ENCODE results near the gene APOBEC4. TPM values are rescaled to one million over a fixed set of nuclear protein-coding genes. Genes with fewer than 3 reads are reported as not detected.
A peak's percentile ranks its signal among the peaks of the same experiment; 100 is the strongest.

Gene APOBEC4
- total RNA-seq, 1 donor from 2014 or later = not detected

- Mint-ChIP-seq H3K4me1 (peaks cover 35% of the 10 kb centered on the region), H3K27me3 (no peaks in the 10 kb centered on the region), H3K36me3 (ENCODE audit: low read depth) (no peaks in the 10 kb centered on the region), H3K9me3 (no peaks in the 10 kb centered on the region), H3K4me3 (no peak overlapping the region), H3K27ac (no peak overlapping the region)
- no peak for DNase-seq
- intact Hi-C loops (cut with micrococcal nuclease) = loop anchor here (1.0 to 10.0 kb wide), 4 partner anchors 31 to 570 kb away; partner anchors contain the start of gene TSEN15
Observed at GRCh38 chr1:183654706-183655105, 1.6 kb upstream of the APOBEC4 start.

GRCh38 chr1:183653876-183654451 is 848 bp upstream of the APOBEC4 start:
- Mint-ChIP-seq H3K27me3 (no peaks in the 10 kb centered on the region), H3K36me3 (ENCODE audit: low read depth) (no peaks in the 10 kb centered on the region), H3K4me3 (no peak overlapping the region), H3K4me1 (peaks cover 35% of the 10 kb centered on the region), H3K27ac (peak overlapping the region; percentile 76), H3K9me3 (no peaks in the 10 kb centered on the region)
- intact Hi-C loops (cut with micrococcal nuclease) = loop anchor here (2.0 to 10.0 kb wide), 4 partner anchors 303 to 571 kb away; partner anchors contain the start of gene TSEN15
- DNase-seq = no peak

- DNase-seq = no peak
- Mint-ChIP-seq H3K27ac (peak overlapping the region; percentile 76), H3K27me3 (no peaks in the 10 kb centered on the region), H3K36me3 (ENCODE audit: low read depth) (no peaks in the 10 kb centered on the region), H3K4me3 (no peak overlapping the region), H3K9me3 (no peaks in the 10 kb centered on the region), H3K4me1 (peaks cover 35% of the 10 kb centered on the region)
- intact Hi-C loops (cut with micrococcal nuclease) = loop anchor here (2.0 to 10.0 kb wide), 4 partner anchors 303 to 571 kb away; partner anchors contain the start of gene TSEN15
Observed at GRCh38 chr1:183653462-183653794, 312 bp upstream of the APOBEC4 start.

GRCh38 chr1:183652107-183652506 is 1.0 kb downstream of the APOBEC4 start:
- Mint-ChIP-seq H3K27ac (peak overlapping the region; percentile 93), H3K36me3 (ENCODE audit: low read depth) (no peaks in the 10 kb centered on the region), H3K4me3 (peak overlapping the region; percentile 63), H3K4me1 (peaks cover 35% of the 10 kb centered on the region), H3K9me3 (no peaks in the 10 kb centered on the region), H3K27me3 (no peaks in the 10 kb centered on the region)
- intact Hi-C loops (cut with micrococcal nuclease) = loop anchor here (1.0 to 10.0 kb wide), 5 partner anchors 19 to 573 kb away; partner anchors contain the start of gene TSEN15
- DNase-seq = peak; percentile 73

- Mint-ChIP-seq H3K27ac (peak overlapping the region; percentile 93), H3K36me3 (ENCODE audit: low read depth) (no peaks in the 10 kb centered on the region), H3K27me3 (no peaks in the 10 kb centered on the region), H3K4me3 (peak overlapping the region; percentile 63), H3K4me1 (peaks cover 37% of the 10 kb centered on the region), H3K9me3 (no peaks in the 10 kb centered on the region)
- DNase-seq = no peak
- intact Hi-C loops (cut with micrococcal nuclease) = loop anchor here (1.0 to 10.0 kb wide), 5 partner anchors 18 to 573 kb away; partner anchors contain the start of gene TSEN15
Observed at GRCh38 chr1:183651612-183652011, 1.5 kb downstream of the APOBEC4 start.

GRCh38 chr1:183648042-183648441 is 5.1 kb downstream of the APOBEC4 start:
- DNase-seq = no peak
- Mint-ChIP-seq H3K4me1 (peaks cover 23% of the 10 kb centered on the region), H3K9me3 (no peaks in the 10 kb centered on the region), H3K27me3 (no peaks in the 10 kb centered on the region), H3K4me3 (no peak overlapping the region), H3K27ac (no peak overlapping the region), H3K36me3 (ENCODE audit: low read depth) (no peaks in the 10 kb centered on the region)
- intact Hi-C loops (cut with micrococcal nuclease) = no loop called here

GRCh38 chr1:183646776-183647175 is 6.3 kb downstream of the APOBEC4 start:
- no peaks in the 10 kb centered on the region for H3K27me3 Mint-ChIP-seq
- no peak overlapping the region for H3K4me3 Mint-ChIP-seq
- no peak for DNase-seq
- intact Hi-C loops (cut with micrococcal nuclease) = no loop called here
- H3K36me3 Mint-ChIP-seq (ENCODE audit: low read depth) = no peaks in the 10 kb centered on the region
- no peaks in the 10 kb centered on the region for H3K9me3 Mint-ChIP-seq
- H3K4me1 Mint-ChIP-seq = peaks cover 10% of the 10 kb centered on the region
- H3K27ac Mint-ChIP-seq = no peak overlapping the region

- H3K4me3 Mint-ChIP-seq = no peak overlapping the region
- no peaks in the 10 kb centered on the region for H3K27me3 Mint-ChIP-seq
- H3K36me3 Mint-ChIP-seq (ENCODE audit: low read depth) = no peaks in the 10 kb centered on the region
- DNase-seq = no peak
- intact Hi-C loops (cut with micrococcal nuclease) = no loop called here
- H3K27ac Mint-ChIP-seq = no peak overlapping the region
- H3K9me3 Mint-ChIP-seq = no peaks in the 10 kb centered on the region
- peaks cover 4% of the 10 kb centered on the region for H3K4me1 Mint-ChIP-seq
Observed at GRCh38 chr1:183645531-183645930, 7.6 kb downstream of the APOBEC4 start.

- intact Hi-C loops (cut with micrococcal nuclease) = no loop called here
- H3K4me1 Mint-ChIP-seq = peaks cover 4% of the 10 kb centered on the region
- peaks cover 7% of the 10 kb centered on the region for H3K27me3 Mint-ChIP-seq
- no peak for DNase-seq
- H3K27ac Mint-ChIP-seq = no peak overlapping the region
- no peaks in the 10 kb centered on the region for H3K36me3 Mint-ChIP-seq (ENCODE audit: low read depth)
- H3K9me3 Mint-ChIP-seq = no peaks in the 10 kb centered on the region
- H3K4me3 Mint-ChIP-seq = no peak overlapping the region
Observed at GRCh38 chr1:183642166-183642565, 10.9 kb downstream of the APOBEC4 start.

- no peak for DNase-seq
- Mint-ChIP-seq H3K4me1 (peaks cover 12% of the 10 kb centered on the region), H3K9me3 (no peaks in the 10 kb centered on the region), H3K27me3 (peaks cover 11% of the 10 kb centered on the region), H3K27ac (no peak overlapping the region), H3K36me3 (ENCODE audit: low read depth) (peaks cover 4% of the 10 kb centered on the region), H3K4me3 (no peak overlapping the region)
- intact Hi-C loops (cut with micrococcal nuclease) = no loop called here
Observed at GRCh38 chr1:183640193-183640592, 12.9 kb downstream of the APOBEC4 start.

GRCh38 chr1:183638649-183639387 is 14.3 kb downstream of the APOBEC4 start:
- DNase-seq = no peak
- Mint-ChIP-seq H3K27ac (no peak overlapping the region), H3K4me1 (peaks cover 12% of the 10 kb centered on the region), H3K27me3 (peaks cover 11% of the 10 kb centered on the region), H3K36me3 (ENCODE audit: low read depth) (peaks cover 4% of the 10 kb centered on the region), H3K4me3 (no peak overlapping the region), H3K9me3 (no peaks in the 10 kb centered on the region)
- intact Hi-C loops (cut with micrococcal nuclease) = loop anchor here (5.0 to 10.0 kb wide), 4 partner anchors 748 to 1406 kb away; partner anchors contain the start of genes C1orf21, DHX9, EDEM3 and RNF2

GRCh38 chr1:183636783-183637182 is 16.3 kb downstream of the APOBEC4 start:
- no peak for DNase-seq
- no peaks in the 10 kb centered on the region for H3K9me3 Mint-ChIP-seq
- intact Hi-C loops (cut with micrococcal nuclease) = loop anchor here (1.0 to 10.0 kb wide), 5 partner anchors 280 to 1408 kb away; partner anchors contain the start of genes C1orf21, DHX9, EDEM3 and RNF2
- H3K4me3 Mint-ChIP-seq = peak overlapping the region; percentile 98
- H3K36me3 Mint-ChIP-seq (ENCODE audit: low read depth) = peaks cover 14% of the 10 kb centered on the region
- H3K27ac Mint-ChIP-seq = no peak overlapping the region
- peaks cover 25% of the 10 kb centered on the region for H3K4me1 Mint-ChIP-seq
- peaks cover 11% of the 10 kb centered on the region for H3K27me3 Mint-ChIP-seq

- Mint-ChIP-seq H3K27me3 (peaks cover 11% of the 10 kb centered on the region), H3K4me3 (peak overlapping the region; percentile 98), H3K27ac (peak overlapping the region; percentile 100), H3K9me3 (no peaks in the 10 kb centered on the region), H3K36me3 (ENCODE audit: low read depth) (peaks cover 15% of the 10 kb centered on the region), H3K4me1 (peaks cover 26% of the 10 kb centered on the region)
- intact Hi-C loops (cut with micrococcal nuclease) = loop anchor here (1.0 to 10.0 kb wide), 5 partner anchors 280 to 1408 kb away; partner anchors contain the start of genes C1orf21, DHX9, EDEM3 and RNF2
- DNase-seq = no peak
Observed at GRCh38 chr1:183636334-183636682, 16.8 kb downstream of the APOBEC4 start.
